Stimulated activated memory B cell treated with anti-CD40 and anti-IgM and Interleukin-4, amounts not matched to agents 10 μg/mL and 1 μg/mL and 100 μg/mL, for 72 hours (primary cell): ENCODE measurements around the gene FBXO30.
A peak's percentile ranks its signal among the peaks of the same experiment; 100 is the strongest.

Source experiments
- ATAC-seq: fragments of 150-1000 bp; cut with Tn5 transposase; 2 replicates; pipeline ENCODE4 v1.10.0; 2021
- H3K27ac Mint-ChIP-seq: one replicate; pipeline ENCODE4 v1.8.0; 2022; ENCODE audit warnings: mild to moderate bottlenecking, mixed read lengths
- H3K27me3 Mint-ChIP-seq: one replicate; pipeline ENCODE4 v1.8.0; 2022; ENCODE audit warnings: mixed read lengths
- H3K36me3 Mint-ChIP-seq: one replicate; pipeline ENCODE4 v1.8.0; 2022; ENCODE audit warnings: mixed read lengths
- H3K4me1 Mint-ChIP-seq: one replicate; pipeline ENCODE4 v1.8.0; 2022; ENCODE audit warnings: mixed read lengths
- H3K4me3 Mint-ChIP-seq: one replicate; pipeline ENCODE4 v1.8.0; 2022; ENCODE audit warnings: mild to moderate bottlenecking, moderate library complexity, mixed read lengths
- H3K9me3 Mint-ChIP-seq: one replicate; pipeline ENCODE4 v1.8.0; 2022; ENCODE audit warnings: mixed read lengths

The FBXO30 gene

GRCh38 chr6:145829950-145830349 is 15.4 kb upstream of the FBXO30 start:
- ATAC-seq = no peak
- no peaks in the 10 kb centered on the region for H3K4me1 Mint-ChIP-seq
- no peak overlapping the region for H3K27ac Mint-ChIP-seq
- H3K36me3 Mint-ChIP-seq = peaks cover 18% of the 10 kb centered on the region
- no peak overlapping the region for H3K4me3 Mint-ChIP-seq
- H3K27me3 Mint-ChIP-seq = no peaks in the 10 kb centered on the region
- H3K9me3 Mint-ChIP-seq = peaks cover 3% of the 10 kb centered on the region

- Mint-ChIP-seq H3K27me3 (no peaks in the 10 kb centered on the region), H3K4me3 (no peak overlapping the region), H3K27ac (no peak overlapping the region), H3K4me1 (no peaks in the 10 kb centered on the region), H3K36me3 (peaks cover 18% of the 10 kb centered on the region), H3K9me3 (peaks cover 3% of the 10 kb centered on the region)
- no peak for ATAC-seq
Measured at GRCh38 chr6:145829102-145829501, 14.5 kb upstream of the FBXO30 start.

- no peak overlapping the region for H3K4me3 Mint-ChIP-seq
- peaks cover 18% of the 10 kb centered on the region for H3K36me3 Mint-ChIP-seq
- H3K4me1 Mint-ChIP-seq = peaks cover 6% of the 10 kb centered on the region
- peaks cover 3% of the 10 kb centered on the region for H3K9me3 Mint-ChIP-seq
- no peaks in the 10 kb centered on the region for H3K27me3 Mint-ChIP-seq
- H3K27ac Mint-ChIP-seq = no peak overlapping the region
- no peak for ATAC-seq
Measured at GRCh38 chr6:145824344-145824743, 9.7 kb upstream of the FBXO30 start.

GRCh38 chr6:145823328-145823944 is 8.8 kb upstream of the FBXO30 start:
- Mint-ChIP-seq H3K27me3 (no peaks in the 10 kb centered on the region), H3K27ac (no peak overlapping the region), H3K9me3 (peaks cover 2% of the 10 kb centered on the region), H3K4me3 (no peak overlapping the region), H3K36me3 (peaks cover 15% of the 10 kb centered on the region), H3K4me1 (peaks cover 6% of the 10 kb centered on the region)
- no peak for ATAC-seq

- peaks cover 11% of the 10 kb centered on the region for H3K36me3 Mint-ChIP-seq
- H3K27me3 Mint-ChIP-seq = no peaks in the 10 kb centered on the region
- no peak for ATAC-seq
- no peak overlapping the region for H3K27ac Mint-ChIP-seq
- H3K4me1 Mint-ChIP-seq = peaks cover 6% of the 10 kb centered on the region
- no peak overlapping the region for H3K4me3 Mint-ChIP-seq
- H3K9me3 Mint-ChIP-seq = no peaks in the 10 kb centered on the region
Measured at GRCh38 chr6:145822456-145822855, 7.9 kb upstream of the FBXO30 start.

GRCh38 chr6:145819994-145820393 is 5.4 kb upstream of the FBXO30 start:
- ATAC-seq = no peak
- H3K4me1 Mint-ChIP-seq = peaks cover 25% of the 10 kb centered on the region
- no peak overlapping the region for H3K27ac Mint-ChIP-seq
- H3K9me3 Mint-ChIP-seq = no peaks in the 10 kb centered on the region
- H3K4me3 Mint-ChIP-seq = no peak overlapping the region
- H3K36me3 Mint-ChIP-seq = peaks cover under 1% of the 10 kb centered on the region
- no peaks in the 10 kb centered on the region for H3K27me3 Mint-ChIP-seq

GRCh38 chr6:145818796-145819195 is 4.2 kb upstream of the FBXO30 start:
- H3K4me1 Mint-ChIP-seq = peaks cover 27% of the 10 kb centered on the region

GRCh38 chr6:145816392-145816791 is 1.8 kb upstream of the FBXO30 start:
- no peaks in the 10 kb centered on the region for H3K36me3 Mint-ChIP-seq
- peak overlapping the region; percentile 50 for H3K27ac Mint-ChIP-seq
- ATAC-seq = no peak
- H3K4me3 Mint-ChIP-seq = peak overlapping the region; percentile 96
- no peaks in the 10 kb centered on the region for H3K27me3 Mint-ChIP-seq
- peaks cover 38% of the 10 kb centered on the region for H3K4me1 Mint-ChIP-seq
- no peaks in the 10 kb centered on the region for H3K9me3 Mint-ChIP-seq

More at GRCh38 chr6:145818796-145819195, 4.2 kb upstream of the FBXO30 start:
- Mint-ChIP-seq H3K36me3 (no peaks in the 10 kb centered on the region), H3K9me3 (no peaks in the 10 kb centered on the region), H3K27ac (no peak overlapping the region), H3K27me3 (no peaks in the 10 kb centered on the region), H3K4me3 (no peak overlapping the region)
- no peak for ATAC-seq

- peak overlapping the region; percentile 96 for H3K4me3 Mint-ChIP-seq
- H3K36me3 Mint-ChIP-seq = no peaks in the 10 kb centered on the region
- no peaks in the 10 kb centered on the region for H3K9me3 Mint-ChIP-seq
- no peaks in the 10 kb centered on the region for H3K27me3 Mint-ChIP-seq
- ATAC-seq = peak; percentile 3
- H3K27ac Mint-ChIP-seq = peak overlapping the region; percentile 93
- H3K4me1 Mint-ChIP-seq = peaks cover 46% of the 10 kb centered on the region
Measured at GRCh38 chr6:145815309-145816274, 997 bp upstream of the FBXO30 start.

- Mint-ChIP-seq H3K4me3 (peak overlapping the region; percentile 96), H3K27ac (peak overlapping the region; percentile 93), H3K4me1 (peaks cover 54% of the 10 kb centered on the region), H3K36me3 (no peaks in the 10 kb centered on the region), H3K9me3 (no peaks in the 10 kb centered on the region), H3K27me3 (no peaks in the 10 kb centered on the region)
- peak; percentile 6 for ATAC-seq
Measured at GRCh38 chr6:145814035-145814500, 527 bp downstream of the FBXO30 start.

GRCh38 chr6:145813285-145814034 is 1.1 kb downstream of the FBXO30 start:
- Mint-ChIP-seq H3K27ac (peak overlapping the region; percentile 93), H3K4me3 (peak overlapping the region; percentile 96), H3K4me1 (peaks cover 55% of the 10 kb centered on the region), H3K27me3 (no peaks in the 10 kb centered on the region), H3K9me3 (no peaks in the 10 kb centered on the region), H3K36me3 (peaks cover 3% of the 10 kb centered on the region)
- ATAC-seq = no peak

GRCh38 chr6:145811741-145812140 is 2.9 kb downstream of the FBXO30 start:
- Mint-ChIP-seq H3K4me3 (no peak overlapping the region), H3K36me3 (peaks cover 9% of the 10 kb centered on the region), H3K27me3 (no peaks in the 10 kb centered on the region)

GRCh38 chr6:145809785-145810184 is 4.8 kb downstream of the FBXO30 start:
- Mint-ChIP-seq H3K4me1 (peaks cover 41% of the 10 kb centered on the region), H3K27me3 (no peaks in the 10 kb centered on the region), H3K9me3 (no peaks in the 10 kb centered on the region), H3K4me3 (no peak overlapping the region), H3K27ac (peak overlapping the region; percentile 51), H3K36me3 (peaks cover 24% of the 10 kb centered on the region)
- no peak for ATAC-seq

More at GRCh38 chr6:145811741-145812140, 2.9 kb downstream of the FBXO30 start:
- peaks cover 58% of the 10 kb centered on the region for H3K4me1 Mint-ChIP-seq
- H3K27ac Mint-ChIP-seq = no peak overlapping the region
- H3K9me3 Mint-ChIP-seq = no peaks in the 10 kb centered on the region
- no peak for ATAC-seq

- H3K27me3 Mint-ChIP-seq = no peaks in the 10 kb centered on the region
- peaks cover 41% of the 10 kb centered on the region for H3K4me1 Mint-ChIP-seq
- H3K9me3 Mint-ChIP-seq = no peaks in the 10 kb centered on the region
- no peak overlapping the region for H3K4me3 Mint-ChIP-seq
- H3K27ac Mint-ChIP-seq = peak overlapping the region; percentile 51
- peaks cover 30% of the 10 kb centered on the region for H3K36me3 Mint-ChIP-seq
- peak; percentile 54 for ATAC-seq
Measured at GRCh38 chr6:145809211-145809610, 5.4 kb downstream of the FBXO30 start.

- no peak for ATAC-seq
- Mint-ChIP-seq H3K36me3 (peaks cover 40% of the 10 kb centered on the region), H3K27ac (no peak overlapping the region), H3K9me3 (no peaks in the 10 kb centered on the region), H3K4me3 (no peak overlapping the region), H3K4me1 (peaks cover 33% of the 10 kb centered on the region), H3K27me3 (no peaks in the 10 kb centered on the region)
Measured at GRCh38 chr6:145808239-145808638, 6.4 kb downstream of the FBXO30 start.
